Tibial artery (tissue), 4 donors: ENCODE measurements around the gene CEP131.

Source experiments
- DNase-seq, 2 donors: peaks; one replicate each; pipeline ENCODE4 v3.0.0-alpha.2; 2019
- H3K27ac ChIP-seq, 2 donors: fragments of 200-600 bp; sonication (generic) in 1 of 2; 1 replicate in 1 of 2; 2 replicates in 1 of 2; pipeline ENCODE4 v1.5.1; 2018 to 2019; ENCODE audit warnings: mild to moderate bottlenecking in 1 of 2
- H3K27me3 ChIP-seq, 2 donors: fragments of 200-600 bp; sonication (generic) in 1 of 2; one replicate each; pipeline versions ENCODE4 v1.5.1 to v1.6.0; 2016 to 2019
- H3K36me3 ChIP-seq, 3 donors: fragments of 200-600 bp; sonication (generic) in 2 of 3; one replicate each; pipeline ENCODE4 v1.5.1; 2016 to 2019; ENCODE audit warnings: mild to moderate bottlenecking in 2 of 3
- H3K4me1 ChIP-seq, 4 donors: fragments of 200-600 bp; sonication (generic) in 2 of 4; 1 replicate in 3 of 4; 2 replicates in 1 of 4; pipeline ENCODE4 v1.5.1; 2016 to 2019
- H3K4me3 ChIP-seq, 2 donors: fragments of 200-600 bp; sonication (generic) in 1 of 2; 1 replicate in 1 of 2; 2 replicates in 1 of 2; pipeline ENCODE4 v1.5.1; 2018 to 2019; ENCODE audit warnings: mild to moderate bottlenecking in 2 of 2
- H3K9me3 ChIP-seq, 3 donors: fragments of 200-600 bp; sonication (generic) in 1 of 3; one replicate each; pipeline ENCODE4 v1.5.1; 2016 to 2019
- CTCF ChIP-seq, 2 experiments: fragments of 200-600 bp in 1 of 2; fragments of 450-650 bp in 1 of 2; IDR thresholded peaks; one replicate each; pipeline ENCODE4 v1.5.1; 2017 to 2019; ENCODE audit warnings: antibody characterized with exemption in 2 of 2, mild to moderate bottlenecking in 1 of 2, moderate library complexity in 1 of 2
- intact Hi-C: fragments of 100-400 bp; cut with DNase I; formaldehyde crosslinking; loops from one replicate; pipeline ENCODE4 v1.15.0; 2023; ENCODE audit warnings: low total_unique reads

Gene CEP131

GRCh38 chr17:81233316-81233715, 10.6 kb upstream of the CEP131 start:
- peaks cover 17 to 73% (median 56%) of the 10 kb centered on the region in 3 donors for H3K36me3 ChIP-seq

DNA sequence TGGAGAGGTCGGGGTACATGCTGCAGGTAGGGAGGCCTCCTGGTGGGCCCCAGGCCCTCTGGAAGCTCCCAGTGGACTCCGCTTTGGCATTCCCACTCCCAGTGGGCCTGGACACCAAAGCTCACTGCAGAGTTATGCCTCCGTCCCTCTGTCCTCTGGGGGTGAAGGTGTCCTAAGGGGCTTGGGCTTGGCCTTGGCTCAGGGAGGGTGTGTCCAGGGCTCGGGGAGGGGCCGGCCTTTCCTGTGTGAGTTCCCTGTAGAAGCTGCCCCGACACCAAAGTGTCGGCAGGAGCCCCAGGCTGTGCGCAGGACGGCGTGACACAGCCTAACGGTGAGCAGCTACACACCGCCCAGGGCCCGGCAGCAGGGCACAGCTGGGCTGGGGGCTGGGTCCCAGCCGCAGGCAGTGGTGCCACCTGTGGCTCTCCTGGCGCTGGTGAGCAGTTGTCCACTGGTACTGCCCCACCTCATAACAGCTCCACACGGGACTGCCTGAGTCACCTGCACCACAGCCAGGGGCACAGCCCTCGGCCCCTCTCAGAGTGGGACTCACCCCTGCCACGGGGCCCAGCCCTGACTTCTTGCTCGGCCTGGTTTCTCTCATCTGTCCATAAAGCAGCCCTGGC, 10.0 kb upstream of the CEP131 start:
- TF ChIP-seq CTCF (IDR thresholded peaks at IDR 0.05), result no peak
- Histone ChIP-seq H3K9me3 (no peaks in the 10 kb centered on the region), H3K4me1 (peaks cover 0 to 19% (median 15%) of the 10 kb centered on the region in 4 donors), H3K4me3 (no peak overlapping the region), H3K27me3 (no peaks in the 10 kb centered on the region), H3K36me3 (peaks cover 17 to 74% (median 56%) of the 10 kb centered on the region in 3 donors), H3K27ac (no peak overlapping the region)
- intact Hi-C loops, result loop anchor here (10.0 kb wide), 1 partner anchor 238 kb away; the partner anchor contains the start of gene CHMP6
- DNase-seq, result no peak

More at GRCh38 chr17:81233316-81233715, 10.6 kb upstream of the CEP131 start:
- Histone ChIP-seq H3K9me3 (no peaks in the 10 kb centered on the region), H3K27ac (no peak overlapping the region), H3K4me3 (no peak overlapping the region), H3K4me1 (peaks cover 0 to 25% (median 21%) of the 10 kb centered on the region in 4 donors), H3K27me3 (no peaks in the 10 kb centered on the region)
- TF ChIP-seq CTCF (IDR thresholded peaks at IDR 0.05), result no peak
- no peak for DNase-seq
- intact Hi-C loops, result loop anchor here (10.0 kb wide), 1 partner anchor 239 kb away; the partner anchor contains the start of gene CHMP6

DNA sequence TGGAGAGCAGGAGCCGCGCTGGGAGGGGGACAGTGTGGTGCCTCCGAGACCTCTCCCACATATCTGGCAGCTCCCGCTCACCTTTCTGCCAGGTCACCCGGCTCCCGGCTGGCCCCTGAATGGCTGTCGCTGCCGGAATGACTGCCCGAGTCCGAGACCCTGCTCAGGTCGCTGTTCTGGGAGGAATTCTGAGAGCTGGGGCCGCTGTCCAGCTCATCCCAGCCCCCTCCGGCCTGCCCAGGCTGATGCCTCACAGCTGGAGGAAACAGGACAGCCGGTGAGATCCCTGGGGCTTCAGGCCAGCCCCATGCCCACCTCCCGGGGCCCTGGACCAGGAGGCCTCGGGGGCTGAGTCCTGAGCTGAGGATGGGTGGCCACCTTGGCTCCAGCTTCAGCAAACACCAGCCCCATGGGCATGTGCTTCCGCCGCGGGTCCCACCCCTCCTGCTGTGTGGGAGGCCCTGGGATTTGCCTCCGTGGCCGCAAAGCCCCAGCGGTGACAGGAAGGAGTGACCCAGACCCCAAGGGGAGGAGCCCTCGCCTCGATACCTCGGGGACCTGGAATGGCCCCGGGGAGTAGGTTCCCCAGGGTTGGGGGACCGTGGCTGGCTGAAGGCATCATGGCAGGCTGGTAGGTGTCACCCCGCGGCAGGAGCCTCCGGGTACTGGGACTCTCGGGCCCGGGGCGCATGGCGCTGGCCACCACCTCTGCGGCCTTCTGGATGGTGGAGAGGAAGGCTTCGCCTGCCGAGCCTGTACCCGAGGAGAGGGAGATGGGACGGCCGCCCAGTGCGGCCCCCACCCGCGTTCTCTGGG, 9.2 kb upstream of the CEP131 start:
- DNase-seq, result peak in 1 of 2 donors; percentile 65
- Histone ChIP-seq H3K27me3 (no peaks in the 10 kb centered on the region), H3K27ac (no peak overlapping the region), H3K4me1 (peaks cover 0 to 12% (median 7%) of the 10 kb centered on the region in 4 donors), H3K36me3 (peaks cover 17 to 74% (median 56%) of the 10 kb centered on the region in 3 donors), H3K4me3 (no peak overlapping the region), H3K9me3 (no peaks in the 10 kb centered on the region)
- TF ChIP-seq CTCF (IDR thresholded peaks at IDR 0.05), result no peak
- intact Hi-C loops, result loop anchor here (10.0 kb wide), 1 partner anchor 237 kb away; the partner anchor contains the start of gene CHMP6

- TF ChIP-seq CTCF (IDR thresholded peaks at IDR 0.05), result no peak
- Histone ChIP-seq H3K4me3 (no peak overlapping the region), H3K4me1 (peaks cover 0 to 4% (median under 1%) of the 10 kb centered on the region in 4 donors), H3K9me3 (no peaks in the 10 kb centered on the region), H3K27me3 (no peaks in the 10 kb centered on the region), H3K27ac (no peak overlapping the region), H3K36me3 (peaks cover 17 to 66% (median 56%) of the 10 kb centered on the region in 3 donors)
- intact Hi-C loops, result loop anchor here (10.0 kb wide), 1 partner anchor 236 kb away; the partner anchor contains the start of gene CHMP6
- peak in 1 of 2 donors; percentile 63 for DNase-seq
Measured at GRCh38 chr17:81231121-81231645, 8.4 kb upstream of the CEP131 start.

- intact Hi-C loops, result loop anchor here (10.0 kb wide), 1 partner anchor 235 kb away; the partner anchor contains the start of gene CHMP6
- Histone ChIP-seq H3K4me1 (no peaks in the 10 kb centered on the region), H3K36me3 (peaks cover 17 to 66% (median 56%) of the 10 kb centered on the region in 3 donors), H3K27me3 (no peaks in the 10 kb centered on the region), H3K27ac (no peak overlapping the region), H3K4me3 (no peak overlapping the region), H3K9me3 (no peaks in the 10 kb centered on the region)
- no peak for TF ChIP-seq CTCF (IDR thresholded peaks at IDR 0.05)
- DNase-seq, result peak in 1 of 2 donors; percentile 66
Measured at GRCh38 chr17:81230043-81230820, 7.5 kb upstream of the CEP131 start.
